HEK293T (cell line): Measurements from ENCODE around the gene ALKBH4.

Source experiments
- CTCF ChIA-PET: fragments of 350-600 bp; formaldehyde crosslinking; extraction: SDS; loops from one replicate; lab custom pipeline; 2021; ENCODE audit warnings: antibody characterized with exemption, inconsistent platforms; lab: Yijun Ruan, JAX
- POLR2A ChIA-PET: fragments of 350-600 bp; formaldehyde crosslinking; extraction: SDS; loops from one replicate; lab custom pipeline; 2020; ENCODE audit warnings: antibody characterized with exemption, inconsistent platforms; lab: Yijun Ruan, JAX
- DNase-seq: peaks from one replicate; pipeline ENCODE4 v3.0.0; 2012; ENCODE audit warnings: mixed read lengths; ENCODE audit errors: extremely low spot score
- ARNT ChIP-seq: fragments of 450-650 bp; IDR thresholded peaks from 2 replicates; pipeline ENCODE4 v1.6.1; 2017; ENCODE audit warnings: mild to moderate bottlenecking
- BHLHE40 ChIP-seq: fragments of 450-650 bp; IDR thresholded peaks from 2 replicates; pipeline ENCODE4 v1.6.1; 2016; ENCODE audit warnings: mild to moderate bottlenecking, moderate library complexity, borderline replicate concordance
- CTBP1 ChIP-seq: fragments of 450-650 bp; IDR thresholded peaks from 2 replicates; pipeline ENCODE4 v1.6.1; 2016; ENCODE audit warnings: borderline replicate concordance
- ELF4 ChIP-seq: fragments of 450-650 bp; IDR thresholded peaks from 2 replicates; pipeline ENCODE4 v1.6.1; 2017; ENCODE audit warnings: antibody characterized with exemption
- FOXA1 ChIP-seq: fragments of 450-650 bp; IDR thresholded peaks from 2 replicates; pipeline ENCODE4 v1.6.1; 2016; ENCODE audit warnings: mild to moderate bottlenecking
- FOXK2 ChIP-seq: fragments of 450-650 bp; IDR thresholded peaks from 2 replicates; pipeline ENCODE4 v1.6.1; 2016; ENCODE audit warnings: mild to moderate bottlenecking
- FOXM1 ChIP-seq: fragments of 450-650 bp; IDR thresholded peaks from 2 replicates; pipeline ENCODE4 v1.6.1; 2017; ENCODE audit warnings: mild to moderate bottlenecking, borderline replicate concordance
- HDGF ChIP-seq: fragments of 450-650 bp; IDR thresholded peaks from 2 replicates; pipeline ENCODE4 v1.6.1; 2017; ENCODE audit warnings: antibody characterized with exemption, borderline replicate concordance
- L3MBTL2 ChIP-seq: fragments of 450-650 bp; conservative IDR thresholded peaks from 2 replicates; pipeline ENCODE4 v1.6.1; 2016; ENCODE audit warnings: mild to moderate bottlenecking
- LEF1 ChIP-seq: fragments of 450-650 bp; IDR thresholded peaks from 2 replicates; pipeline ENCODE4 v1.6.1; 2017; ENCODE audit warnings: mild to moderate bottlenecking, borderline replicate concordance
- NFRKB ChIP-seq: fragments of 450-650 bp; IDR thresholded peaks from 2 replicates; pipeline ENCODE4 v1.6.1; 2016; ENCODE audit warnings: mild to moderate bottlenecking, moderate library complexity
- SP1 ChIP-seq: fragments of 450-650 bp; IDR thresholded peaks from 2 replicates; pipeline ENCODE4 v1.6.1; 2017
- SUZ12 ChIP-seq: fragments of 450-650 bp; IDR thresholded peaks from 2 replicates; pipeline ENCODE4 v1.6.1; 2016; ENCODE audit warnings: mild to moderate bottlenecking
- TARDBP ChIP-seq: fragments of 450-650 bp; IDR thresholded peaks from 2 replicates; pipeline ENCODE4 v1.6.1; 2016
- ZNF384 ChIP-seq: fragments of 450-650 bp; IDR thresholded peaks from 2 replicates; pipeline ENCODE4 v1.6.1; 2016
- TF ChIP-seq, protein P1 (sequence below): fragments of 450-650 bp; IDR thresholded peaks from 2 replicates; pipeline ENCODE4 v1.6.1; 2016

The ALKBH4 gene

GRCh38 chr7:102472126-102473041 is 7.7 kb upstream of the ALKBH4 start:
- no peak for DNase-seq
- TF ChIP-seq LEF1 = no peak
- no peak for TF ChIP-seq BHLHE40
- TF ChIP-seq SP1 = no peak
- no peak for TF ChIP-seq FOXA1
- TF ChIP-seq, protein P1, sequence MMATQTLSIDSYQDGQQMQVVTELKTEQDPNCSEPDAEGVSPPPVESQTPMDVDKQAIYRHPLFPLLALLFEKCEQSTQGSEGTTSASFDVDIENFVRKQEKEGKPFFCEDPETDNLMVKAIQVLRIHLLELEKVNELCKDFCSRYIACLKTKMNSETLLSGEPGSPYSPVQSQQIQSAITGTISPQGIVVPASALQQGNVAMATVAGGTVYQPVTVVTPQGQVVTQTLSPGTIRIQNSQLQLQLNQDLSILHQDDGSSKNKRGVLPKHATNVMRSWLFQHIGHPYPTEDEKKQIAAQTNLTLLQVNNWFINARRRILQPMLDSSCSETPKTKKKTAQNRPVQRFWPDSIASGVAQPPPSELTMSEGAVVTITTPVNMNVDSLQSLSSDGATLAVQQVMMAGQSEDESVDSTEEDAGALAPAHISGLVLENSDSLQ = no peak
- TF ChIP-seq CTBP1 = no peak
- TF ChIP-seq ARNT = no peak
- no peak for TF ChIP-seq SUZ12
- no peak for TF ChIP-seq L3MBTL2
- TF ChIP-seq TARDBP = no peak
- ChIA-PET CTCF (no interaction called here), POLR2A (no interaction called here)

- POLR2A ChIA-PET = no interaction called here
- CTCF ChIA-PET = no interaction called here
- DNase-seq = no peak
- TF ChIP-seq ARNT = no peak
- no peak for TF ChIP-seq TARDBP
- TF ChIP-seq SUZ12 = no peak
- TF ChIP-seq HDGF = no peak
- TF ChIP-seq NFRKB = no peak
- no peak for TF ChIP-seq L3MBTL2
- no peak for TF ChIP-seq ELF4
Observed at GRCh38 chr7:102471791-102472125, 7.1 kb upstream of the ALKBH4 start.

GRCh38 chr7:102469972-102470825 is 5.5 kb upstream of the ALKBH4 start:
- DNase-seq = no peak
- POLR2A ChIA-PET = no interaction called here
- TF ChIP-seq CTBP1 (no peak), ELF4 (no peak), SP1 (no peak), ZNF384 (no peak), FOXK2 (no peak), LEF1 (no peak), ARNT (no peak), L3MBTL2 (no peak), HDGF (no peak), FOXA1 (no peak), BHLHE40 (no peak)
- CTCF ChIA-PET = no interaction called here

DNA sequence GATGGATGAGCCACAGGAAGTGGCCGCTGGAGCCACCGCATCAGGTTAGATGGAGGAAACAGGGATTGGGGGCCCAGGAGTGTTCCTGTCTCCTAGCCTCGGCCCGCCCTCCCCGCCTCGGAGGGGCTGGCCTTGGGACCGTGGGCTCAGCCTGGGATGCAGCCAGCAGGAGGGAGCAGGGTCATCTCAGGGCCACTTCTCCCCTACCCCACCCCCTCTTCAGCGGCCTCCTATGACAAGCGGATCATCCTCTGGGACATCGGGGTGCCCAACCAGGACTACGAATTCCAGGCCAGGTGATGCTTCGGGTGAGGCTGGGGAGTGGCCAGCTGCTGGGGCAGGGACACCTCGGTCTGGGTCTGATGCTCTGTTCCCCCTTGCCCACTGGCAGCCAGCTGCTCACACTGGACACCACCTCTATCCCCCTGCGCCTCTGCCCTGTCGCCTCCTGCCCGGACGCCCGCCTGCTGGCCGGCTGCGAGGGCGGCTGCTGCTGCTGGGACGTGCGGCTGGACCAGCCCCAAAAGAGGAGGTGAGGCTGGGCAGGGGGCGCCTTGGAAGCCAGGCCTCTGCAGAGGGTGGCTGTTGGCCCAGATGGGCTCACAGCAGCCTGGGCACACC is 4.8 kb upstream of the ALKBH4 start:
- POLR2A ChIA-PET = no interaction called here
- CTCF ChIA-PET = no interaction called here
- DNase-seq = no peak
- TF ChIP-seq ARNT = no peak
- no peak for TF ChIP-seq TARDBP
- TF ChIP-seq CTBP1 = no peak
- TF ChIP-seq, protein P1 = no peak
- no peak for TF ChIP-seq FOXM1
- no peak for TF ChIP-seq LEF1
- no peak for TF ChIP-seq NFRKB
- TF ChIP-seq SP1 = no peak
- no peak for TF ChIP-seq SUZ12
- no peak for TF ChIP-seq FOXA1
- no peak for TF ChIP-seq ELF4
- TF ChIP-seq FOXK2 = no peak
- TF ChIP-seq HDGF = no peak
- no peak for TF ChIP-seq BHLHE40
- no peak for TF ChIP-seq ZNF384
- TF ChIP-seq L3MBTL2 = no peak

DNA sequence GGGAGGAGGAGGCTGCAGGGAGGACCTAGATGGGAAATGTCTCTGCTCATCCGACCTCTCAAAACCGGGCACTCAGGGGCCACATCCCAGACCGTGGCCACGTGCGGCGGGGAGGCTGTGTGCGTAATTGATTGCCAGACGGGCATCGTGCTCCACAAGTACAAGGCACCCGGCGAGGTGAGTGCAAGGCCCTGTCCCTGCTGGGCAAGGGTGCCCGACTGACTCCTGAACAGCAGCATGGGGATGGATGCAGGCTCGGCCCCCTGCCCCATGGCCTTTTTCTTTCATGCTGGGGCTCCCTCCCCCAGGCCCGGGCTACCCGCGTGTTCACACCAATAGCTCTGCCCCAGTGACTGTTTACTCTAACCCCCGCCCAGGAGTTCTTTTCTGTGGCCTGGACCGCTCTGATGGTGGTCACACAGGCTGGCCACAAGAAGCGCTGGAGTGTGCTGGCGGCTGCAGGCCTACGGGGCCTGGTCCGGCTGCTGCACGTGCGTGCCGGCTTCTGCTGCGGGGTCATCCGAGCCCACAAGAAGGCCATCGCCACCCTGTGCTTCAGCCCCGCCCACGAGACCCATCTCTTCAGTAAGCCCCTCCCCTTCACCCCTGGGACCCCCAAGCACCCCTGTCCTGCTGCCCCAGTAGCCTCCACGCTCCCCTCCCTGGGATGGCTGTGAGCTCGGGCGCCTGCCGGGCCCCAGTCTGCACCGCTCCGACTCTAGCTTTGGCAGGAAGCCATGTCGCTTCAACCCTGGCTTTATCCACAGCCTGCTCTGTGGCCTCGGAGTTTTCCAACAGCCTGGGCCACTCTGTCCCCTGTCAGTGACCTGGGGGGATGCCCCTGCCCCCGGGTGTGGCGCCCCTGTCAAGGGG is 4.1 kb upstream of the ALKBH4 start:
- no peak for TF ChIP-seq HDGF
- no peak for TF ChIP-seq ELF4
- no peak for TF ChIP-seq CTBP1
- no peak for TF ChIP-seq SP1
- no peak for TF ChIP-seq FOXK2
- no peak for TF ChIP-seq FOXA1
- TF ChIP-seq ARNT = no peak
- TF ChIP-seq ZNF384 = no peak
- TF ChIP-seq L3MBTL2 = no peak
- no peak for TF ChIP-seq TARDBP
- ChIA-PET POLR2A (no interaction called here), CTCF (no interaction called here)
- DNase-seq = no peak
